ENCODE results near the gene MAGOH.

GRCh38 chr1:53286955-53287354 is 48.6 kb upstream of the MAGOH start:
- TF ChIP-seq FOSL2 (IDR thresholded peaks at IDR 0.05; ENCODE audit: borderline replicate concordance, low read depth) (no peak), CTCF (IDR thresholded peaks at IDR 0.05) (no peak), FOXM1 (IDR thresholded peaks at IDR 0.05; ENCODE audit: low read depth) (no peak), ZBTB33 (IDR thresholded peaks at IDR 0.05; ENCODE audit: borderline replicate concordance, low read depth) (no peak), MAX (IDR thresholded peaks at IDR 0.05; ENCODE audit: low read depth) (no peak), SIN3A (IDR thresholded peaks at IDR 0.05; ENCODE audit: borderline replicate concordance, low read depth, low read length) (no peak), POLR2AphosphoS5 (IDR thresholded peaks at IDR 0.05; ENCODE audit: low read depth, low read length) (no peak), GABPA (IDR thresholded peaks at IDR 0.05; ENCODE audit: low read depth) (no peak), IRF3 (IDR thresholded peaks at IDR 0.05; ENCODE audit: low read depth, low read length) (no peak), TAF1 (IDR thresholded peaks at IDR 0.05; ENCODE audit: borderline replicate concordance, low read depth, low read length) (no peak), REST (IDR thresholded peaks at IDR 0.05; ENCODE audit: low read depth, low read length) (no peak), PBX3 (IDR thresholded peaks at IDR 0.05) (no peak)
